Embryonic facial prominence (tissue), 1 donor: ENCODE measurements around the gene TAAR5.
"Not testable (repeated sequence)": the region's sequence is repeated elsewhere in the genome, so short reads cannot be mapped to it uniquely, and the experiment has no call there.

Experiments
- DNase-seq: peaks from one replicate; pipeline ENCODE4 v3.0.0-alpha.2; 2016; ENCODE audit errors: extremely low spot score

Gene TAAR5, protein sequence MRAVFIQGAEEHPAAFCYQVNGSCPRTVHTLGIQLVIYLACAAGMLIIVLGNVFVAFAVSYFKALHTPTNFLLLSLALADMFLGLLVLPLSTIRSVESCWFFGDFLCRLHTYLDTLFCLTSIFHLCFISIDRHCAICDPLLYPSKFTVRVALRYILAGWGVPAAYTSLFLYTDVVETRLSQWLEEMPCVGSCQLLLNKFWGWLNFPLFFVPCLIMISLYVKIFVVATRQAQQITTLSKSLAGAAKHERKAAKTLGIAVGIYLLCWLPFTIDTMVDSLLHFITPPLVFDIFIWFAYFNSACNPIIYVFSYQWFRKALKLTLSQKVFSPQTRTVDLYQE

DNA sequence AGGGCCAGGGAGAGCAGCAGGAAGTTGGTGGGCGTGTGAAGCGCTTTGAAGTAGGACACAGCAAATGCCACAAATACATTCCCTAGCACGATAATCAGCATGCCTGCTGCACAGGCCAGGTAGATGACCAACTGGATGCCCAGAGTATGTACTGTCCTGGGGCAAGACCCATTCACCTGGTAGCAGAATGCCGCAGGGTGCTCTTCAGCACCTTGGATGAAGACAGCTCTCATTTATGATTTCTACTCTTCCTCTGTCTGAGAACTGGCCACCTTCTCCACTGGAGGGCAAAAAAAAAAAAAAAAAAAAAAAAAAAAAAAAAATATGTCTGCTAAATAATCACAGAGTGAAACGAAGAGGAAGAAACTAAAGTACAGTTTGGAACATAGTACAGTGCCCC is at the start of gene TAAR5:
TSS of gene TAAR5 (minus strand) at position 288 of the 400 bp plus-strand sequence. CDS start at position 233, 55 bp downstream.
- DNase-seq = no peak

DNA sequence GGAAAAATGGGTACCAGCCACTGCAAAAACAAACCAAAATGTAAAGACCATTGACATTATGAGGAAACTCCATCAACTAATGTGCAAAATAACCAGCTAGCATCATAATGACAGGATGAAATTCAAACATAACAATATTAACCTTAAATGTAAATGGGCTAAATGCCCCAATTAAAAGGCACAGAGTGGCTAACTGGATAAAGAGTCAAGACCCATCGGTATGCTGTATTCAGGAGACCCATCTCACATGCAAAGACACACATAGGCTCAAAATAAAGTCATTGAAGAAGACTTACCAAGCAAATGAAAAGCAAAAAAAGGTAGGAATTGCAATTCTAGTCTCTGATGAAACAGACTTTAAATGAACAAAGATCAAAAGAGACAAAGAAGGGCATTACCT is 47.6 kb upstream of the TAAR5 start:
- not testable (repeated sequence) for DNase-seq

DNA sequence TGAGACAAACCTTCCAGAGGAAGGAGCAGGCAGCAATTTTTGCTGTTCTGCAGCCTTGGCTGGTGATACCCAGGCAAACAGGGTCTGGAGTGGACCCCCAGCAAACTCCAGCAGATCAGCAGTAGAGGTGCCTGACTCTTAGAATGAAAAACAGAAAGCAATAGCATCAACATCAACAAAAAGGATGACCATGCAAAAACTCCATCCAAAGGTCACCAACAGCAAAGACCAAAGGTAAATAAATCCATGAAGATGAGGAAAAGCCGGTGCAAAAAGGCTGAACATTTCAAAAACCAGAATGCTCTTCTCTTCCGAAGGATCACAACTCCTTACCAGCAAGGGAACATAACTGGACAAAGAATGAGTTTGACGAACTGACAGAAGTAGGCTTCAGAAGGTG is 46.4 kb upstream of the TAAR5 start:
- not testable (repeated sequence) for DNase-seq

DNA sequence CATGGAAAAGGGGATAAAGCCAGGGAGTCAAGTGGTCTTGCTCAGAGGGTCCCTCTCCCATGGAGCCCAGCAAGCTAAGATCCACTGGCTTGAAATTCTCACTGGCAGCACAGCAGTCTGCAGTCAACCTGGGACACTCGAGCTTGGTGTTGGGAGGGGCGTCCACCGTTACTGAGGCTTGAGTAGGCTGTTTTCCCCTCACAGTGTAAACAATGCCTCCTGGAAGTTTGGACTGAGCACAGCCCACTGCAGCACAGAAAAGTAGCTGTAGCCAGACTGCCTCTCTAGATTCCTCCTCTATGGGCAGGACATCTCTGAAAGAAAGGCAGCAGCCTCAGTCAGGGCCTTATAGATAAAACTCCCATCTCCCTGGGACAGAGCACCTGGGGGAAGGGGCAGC is 45.7 kb upstream of the TAAR5 start:
- not testable (repeated sequence) for DNase-seq

DNA sequence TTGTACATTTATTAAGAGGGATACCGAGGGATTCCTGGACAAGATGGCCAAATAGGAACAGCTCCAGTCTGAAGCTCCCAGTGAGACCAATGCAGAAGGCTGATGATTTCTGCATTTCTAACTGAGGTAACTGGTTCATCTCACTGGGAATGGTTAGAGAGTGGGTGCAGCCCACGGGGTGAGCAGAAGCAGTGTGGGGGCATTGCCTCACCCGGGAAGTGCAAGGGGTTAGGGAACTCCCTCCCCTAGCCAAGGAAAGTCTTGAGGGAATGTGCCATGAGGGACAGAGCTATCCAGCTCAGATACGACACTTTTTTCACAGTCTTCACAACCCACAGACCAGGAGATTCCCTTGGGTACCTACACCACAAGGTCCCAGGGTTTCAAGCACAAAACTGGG is 45.3 kb upstream of the TAAR5 start:
- DNase-seq = no peak

DNA sequence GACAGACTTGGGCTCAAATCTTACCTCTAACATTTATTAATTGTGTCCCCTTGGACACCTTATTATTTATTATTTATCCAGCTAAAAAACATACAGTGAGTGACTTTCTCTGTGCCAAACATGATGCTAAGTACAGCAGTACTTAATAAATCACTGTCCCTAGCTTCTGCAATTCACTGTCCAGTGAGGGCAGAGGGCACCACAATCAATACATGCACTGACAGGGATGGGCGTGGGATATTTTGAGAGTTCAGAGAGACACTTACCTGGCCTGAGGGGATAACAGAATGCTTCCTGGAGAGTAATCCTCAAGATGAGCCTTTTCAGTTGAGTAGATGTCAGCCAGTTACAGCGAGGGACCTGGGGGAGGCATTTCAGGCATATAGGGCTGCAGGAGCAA is 43.8 kb upstream of the TAAR5 start:
- DNase-seq = no peak

DNA sequence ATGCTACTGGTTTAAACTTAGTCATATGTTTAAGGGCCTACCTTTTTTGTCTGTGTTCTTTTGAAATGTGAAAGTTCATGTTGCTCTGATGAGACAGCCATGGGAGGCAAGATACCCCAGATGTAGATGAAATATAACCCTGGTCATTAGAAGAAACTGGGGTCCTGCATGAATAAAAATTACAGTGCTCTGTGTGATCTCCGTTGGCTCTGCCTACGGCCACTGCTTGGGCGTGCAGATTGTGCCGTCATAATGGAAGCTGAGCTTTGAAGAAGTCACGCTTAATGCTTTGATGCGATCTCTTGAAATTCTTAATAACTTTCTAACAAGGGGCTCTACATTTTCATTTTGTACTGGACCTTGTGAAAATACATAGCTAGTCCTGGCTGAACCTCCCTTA is 34.6 kb upstream of the TAAR5 start, which contains the start of gene TAAR2:
TSS of gene TAAR2 (minus strand) at position 101 of the 400 bp plus-strand sequence. CDS start at position 101, 0 bp downstream.
- no peak for DNase-seq

DNA sequence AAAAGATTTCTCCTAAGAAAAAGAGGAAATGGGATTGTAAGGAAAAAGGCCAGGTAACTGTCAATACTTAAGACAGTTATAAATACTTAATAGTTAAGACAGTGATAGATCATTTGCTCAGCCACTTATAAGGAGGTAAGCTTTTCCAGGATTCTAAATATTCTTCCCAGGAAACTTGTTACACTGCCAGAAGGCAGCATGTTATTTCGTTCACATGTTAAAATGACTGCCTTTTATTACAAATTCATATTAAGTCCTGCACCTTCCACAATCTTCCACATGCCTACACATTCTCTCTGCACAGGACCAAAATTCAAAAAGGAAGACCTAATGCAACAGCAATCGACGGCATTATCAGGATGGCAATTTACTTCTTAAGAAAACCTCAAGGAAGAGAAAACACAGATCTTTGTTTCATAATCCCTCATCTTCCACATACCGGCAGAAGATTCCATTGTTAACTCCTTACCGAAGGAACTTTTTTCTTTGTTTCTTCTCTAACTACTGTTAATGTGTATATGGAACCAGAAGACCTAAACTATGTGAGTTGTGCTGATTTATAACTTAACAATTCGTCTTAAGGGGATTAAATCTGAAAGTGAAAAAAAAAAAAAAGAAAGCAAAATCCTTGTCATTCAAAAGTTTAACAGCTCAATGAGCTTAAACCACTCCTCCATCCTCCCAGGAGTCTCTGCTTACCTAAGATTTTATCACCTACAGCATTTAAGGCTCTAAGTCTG is 33.7 kb upstream of the TAAR5 start:
- no peak for DNase-seq

DNA sequence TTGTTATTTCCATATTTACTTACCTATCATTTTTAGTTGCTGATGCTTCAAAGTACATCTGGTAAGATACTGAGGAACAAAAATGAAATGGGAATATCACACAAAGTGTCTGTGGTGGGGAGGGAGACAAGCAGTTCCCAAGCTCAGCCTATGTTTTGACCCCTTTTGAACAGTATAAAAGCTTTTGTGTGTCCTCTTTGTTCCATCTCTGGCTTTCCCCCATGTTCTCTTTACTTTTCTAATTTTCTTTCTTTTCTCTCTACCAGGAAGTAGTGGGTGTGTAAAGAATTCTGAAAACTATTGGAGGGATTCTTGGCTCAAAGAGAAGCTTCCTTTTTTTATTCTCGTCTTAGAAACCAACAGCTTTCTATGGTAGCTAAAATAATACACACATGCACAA is 27.1 kb upstream of the TAAR5 start:
- no peak for DNase-seq

DNA sequence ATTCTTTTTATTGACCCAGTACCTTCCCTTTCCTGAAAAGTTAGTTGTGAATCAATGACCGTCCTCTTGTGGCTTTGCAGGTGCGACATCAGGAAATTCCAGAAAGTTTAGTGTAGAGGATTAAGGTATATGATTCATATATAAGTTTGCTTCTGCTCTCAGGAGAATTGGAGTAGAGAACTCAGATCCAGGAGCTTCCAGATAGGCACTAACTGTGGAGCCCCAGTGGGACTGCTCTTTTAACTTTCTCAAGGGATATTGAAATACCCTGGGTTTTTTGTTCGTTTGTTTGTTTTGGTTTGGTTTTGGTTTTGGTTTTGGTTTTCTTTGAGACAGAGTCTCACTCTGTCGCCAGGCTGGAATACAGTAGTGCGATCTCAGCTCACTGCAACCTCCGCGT is 25.0 kb upstream of the TAAR5 start:
- DNase-seq = no peak

DNA sequence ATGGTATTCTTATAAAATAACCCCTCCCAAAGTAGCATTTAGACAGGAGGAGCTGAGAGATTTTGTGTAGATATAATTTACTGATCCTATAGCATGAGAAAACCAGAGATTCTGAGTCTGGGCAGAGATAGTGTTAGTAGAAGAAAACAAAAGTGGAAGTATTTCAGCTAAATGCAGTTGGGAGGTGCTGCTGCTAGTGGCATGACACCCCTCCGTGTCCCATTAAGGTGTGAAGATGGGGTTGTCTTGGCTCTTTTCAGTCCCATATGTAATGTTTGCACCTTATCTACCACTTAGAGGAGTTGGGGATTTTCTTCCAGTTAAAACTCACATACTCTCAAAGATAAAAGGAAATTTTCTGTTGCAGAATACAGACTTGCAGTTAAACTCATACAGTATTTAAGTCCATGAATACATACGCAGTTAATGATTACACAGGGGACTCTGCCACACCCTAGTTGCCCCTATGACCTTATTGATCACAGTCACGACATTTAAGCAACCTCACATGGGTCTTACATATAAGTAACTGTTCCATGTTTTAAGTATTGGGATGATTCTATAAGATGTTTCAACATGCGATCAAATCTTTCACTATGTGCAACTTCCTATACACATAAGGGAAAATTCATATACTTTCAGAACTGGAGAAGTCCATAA is 23.0 kb upstream of the TAAR5 start:
- no peak for DNase-seq

DNA sequence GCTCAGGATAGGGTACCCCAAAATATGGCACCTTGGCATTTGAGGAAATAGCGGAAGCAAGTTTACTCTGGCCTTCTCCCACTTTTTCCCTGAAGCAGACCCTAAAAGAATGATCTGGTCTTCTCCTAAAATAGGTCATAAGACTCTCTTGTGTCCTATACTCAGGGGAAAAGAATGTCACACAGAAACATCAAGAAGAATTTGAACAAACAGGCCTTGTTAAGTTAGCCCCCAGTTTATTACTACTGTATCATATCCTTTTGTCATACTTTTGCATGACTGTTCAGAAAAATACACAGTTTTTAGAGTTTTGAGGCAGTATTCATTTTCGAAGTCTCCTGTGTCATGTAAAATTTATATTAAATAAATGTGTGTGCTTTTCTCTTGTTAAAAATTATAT is 22.1 kb upstream of the TAAR5 start:
- DNase-seq = no peak

DNA sequence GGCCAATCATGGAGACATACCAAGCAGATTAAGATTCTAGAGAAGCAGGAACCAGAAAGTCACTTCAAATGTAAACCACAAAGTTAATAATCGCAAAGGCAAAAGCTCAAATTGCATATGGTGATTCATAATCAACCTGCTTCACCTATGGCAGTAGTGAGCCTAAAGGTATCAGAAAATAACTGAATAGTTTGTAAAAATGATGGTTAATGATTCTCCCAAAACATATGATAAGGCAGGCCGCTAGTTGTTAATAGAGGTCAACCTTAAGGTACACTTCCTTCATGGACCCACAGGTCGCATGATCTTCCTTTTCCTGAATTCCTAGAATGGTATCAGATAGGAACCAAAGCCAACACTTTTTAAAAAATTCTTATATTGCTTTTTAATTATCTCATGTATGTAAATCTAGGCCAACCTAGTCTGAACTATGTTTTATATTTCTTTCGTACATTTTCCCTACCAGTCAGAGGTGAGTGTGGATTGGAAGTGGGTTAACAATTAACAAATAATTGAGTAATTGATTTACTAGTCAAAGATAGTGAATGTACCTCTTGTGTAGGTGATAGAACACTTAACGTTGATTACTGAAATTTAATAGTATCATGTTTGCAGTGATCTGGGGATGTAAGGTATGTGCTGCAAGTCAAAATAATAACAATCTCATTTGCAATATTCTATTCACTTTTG is 18.1 kb upstream of the TAAR5 start:
- no peak for DNase-seq

DNA sequence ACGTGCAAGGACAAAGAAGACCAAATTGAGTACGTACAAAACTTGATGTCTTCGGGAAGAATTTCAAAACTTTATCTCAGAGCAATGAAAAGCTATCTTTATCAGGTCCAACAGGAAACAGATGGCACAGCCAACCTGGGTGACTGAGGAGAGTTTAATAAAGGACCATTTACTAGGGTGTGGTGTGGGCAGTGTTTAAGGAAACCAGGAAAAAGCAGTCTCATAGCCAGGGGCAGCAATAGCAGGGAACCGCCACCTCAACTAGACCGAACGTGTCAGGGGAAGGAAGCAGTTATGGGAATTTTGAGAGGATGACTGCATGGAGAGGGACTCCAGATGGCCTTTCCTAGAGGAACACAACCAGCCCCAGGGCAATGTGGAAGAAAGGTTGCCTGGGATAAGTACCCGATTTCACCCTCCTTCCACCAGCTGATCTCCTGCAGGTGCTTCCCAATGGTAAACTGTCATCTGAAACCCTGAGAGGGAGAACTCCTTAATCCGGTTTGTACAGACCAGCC is 15.2 kb upstream of the TAAR5 start:
- DNase-seq = no peak

DNA sequence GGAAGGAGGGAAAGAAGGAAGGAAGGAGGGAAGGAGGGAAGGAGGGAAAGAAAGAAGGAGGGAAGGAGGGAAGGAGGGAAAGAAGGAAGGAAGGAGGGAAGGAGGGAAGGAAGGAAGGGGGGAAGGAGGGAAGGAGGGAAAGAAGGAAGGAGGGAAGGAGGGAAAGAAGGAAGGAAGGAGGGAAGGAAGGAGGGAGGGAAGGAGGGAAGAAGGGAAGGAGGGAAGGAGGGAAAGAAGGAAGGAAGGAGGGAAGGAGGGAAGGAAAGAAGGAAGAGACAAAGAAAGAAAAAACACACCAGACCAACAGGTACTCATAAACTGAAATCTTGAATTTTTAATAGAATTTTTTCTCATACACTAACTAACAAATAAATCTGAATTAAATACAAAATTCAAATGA is 11.4 kb upstream of the TAAR5 start:
- not testable (repeated sequence) for DNase-seq

DNA sequence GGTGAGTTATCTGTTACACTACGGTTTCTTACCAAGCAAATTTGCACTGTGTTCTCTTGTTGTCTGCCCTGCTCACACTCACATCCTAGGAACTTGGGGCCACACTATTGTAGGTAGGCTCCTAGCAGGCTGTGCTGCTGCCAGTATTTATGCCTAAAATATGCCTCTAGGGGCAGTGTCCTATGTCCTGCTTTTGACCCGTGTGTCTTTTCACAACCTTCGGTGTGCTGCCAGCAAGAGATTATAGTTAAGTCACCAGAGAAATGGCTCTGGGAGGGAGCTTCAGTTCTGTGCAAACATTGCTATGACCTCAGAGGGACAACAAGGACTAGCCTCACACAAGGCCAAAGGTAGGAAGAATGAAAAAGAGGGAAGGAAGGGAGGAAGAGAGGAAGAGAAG is 8.9 kb upstream of the TAAR5 start:
- DNase-seq = no peak

DNA sequence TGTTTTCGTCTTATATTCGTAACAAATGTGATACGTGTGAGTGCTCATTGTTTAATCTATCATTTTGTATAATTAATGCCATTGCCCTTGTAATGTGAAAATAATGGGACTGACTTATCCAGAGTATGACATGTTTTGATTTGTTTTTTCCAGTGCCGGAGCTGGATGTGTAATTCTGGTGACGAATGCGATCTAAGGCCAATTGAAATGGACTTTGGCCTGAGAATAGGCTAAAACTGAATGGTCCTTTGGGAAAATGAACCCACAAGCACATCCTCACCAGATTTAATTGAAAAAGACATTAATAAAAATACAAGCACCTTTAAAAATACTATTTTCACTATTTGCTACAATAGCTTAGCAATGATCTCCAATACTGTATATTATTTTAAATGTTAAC is 6.7 kb upstream of the TAAR5 start:
- no peak for DNase-seq

DNA sequence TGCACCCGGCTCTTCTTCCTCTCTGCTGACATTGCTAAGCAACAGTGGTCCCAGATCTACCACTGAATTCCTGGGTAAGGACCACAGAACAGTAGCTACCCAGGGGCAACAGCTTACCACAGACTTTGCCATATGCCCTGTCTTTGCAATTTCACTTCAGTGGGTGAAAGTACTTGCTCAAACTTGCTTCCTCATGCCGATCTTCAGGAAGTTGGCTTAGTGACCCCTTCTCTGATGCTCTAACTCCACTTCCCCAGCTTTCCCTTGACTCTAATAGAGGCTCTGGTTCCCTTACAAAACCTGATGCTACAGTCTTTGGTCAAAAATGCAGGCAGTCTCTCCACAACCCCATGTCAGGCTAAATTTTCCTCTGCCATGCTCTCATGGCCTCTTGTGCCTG is 3.3 kb upstream of the TAAR5 start:
- no peak for DNase-seq

DNA sequence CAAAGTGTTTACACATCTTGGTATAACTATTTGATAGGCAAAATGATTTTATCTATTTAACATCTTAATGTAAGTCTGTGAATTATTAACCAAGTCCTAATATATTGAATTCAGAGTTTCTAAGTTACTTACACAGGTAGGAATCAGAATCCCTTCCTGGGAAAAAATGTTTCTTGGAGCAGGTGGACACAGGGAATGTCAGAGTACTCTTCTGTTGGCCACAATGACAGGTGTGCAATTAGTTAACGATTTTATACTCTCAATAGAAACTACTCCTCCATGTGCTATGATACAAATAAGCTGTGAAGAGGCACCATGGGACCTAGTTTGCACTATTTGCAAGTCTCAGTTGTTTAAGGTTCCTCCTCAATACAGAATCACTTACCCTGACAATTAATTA is 821 bp upstream of the TAAR5 start:
- no peak for DNase-seq

DNA sequence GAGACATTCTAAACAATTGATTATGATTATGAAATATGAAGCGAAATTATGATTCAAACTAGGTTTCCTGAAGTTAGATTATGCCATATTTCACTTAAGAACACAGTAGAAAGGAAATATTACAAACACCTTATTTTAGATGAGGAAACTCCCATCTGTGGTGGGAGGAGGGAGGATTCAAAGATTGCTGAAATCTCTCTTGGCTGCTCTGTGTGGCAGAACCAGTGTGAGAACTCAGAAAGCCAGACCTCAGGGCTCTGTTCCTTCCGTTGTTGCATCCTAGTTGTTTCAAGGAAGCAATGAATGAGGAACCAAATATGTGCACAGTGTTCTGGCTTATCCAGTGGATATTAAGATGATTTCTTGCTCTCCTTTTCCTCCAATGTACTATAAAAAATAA is 2.1 kb downstream of the TAAR5 start:
- DNase-seq = no peak

DNA sequence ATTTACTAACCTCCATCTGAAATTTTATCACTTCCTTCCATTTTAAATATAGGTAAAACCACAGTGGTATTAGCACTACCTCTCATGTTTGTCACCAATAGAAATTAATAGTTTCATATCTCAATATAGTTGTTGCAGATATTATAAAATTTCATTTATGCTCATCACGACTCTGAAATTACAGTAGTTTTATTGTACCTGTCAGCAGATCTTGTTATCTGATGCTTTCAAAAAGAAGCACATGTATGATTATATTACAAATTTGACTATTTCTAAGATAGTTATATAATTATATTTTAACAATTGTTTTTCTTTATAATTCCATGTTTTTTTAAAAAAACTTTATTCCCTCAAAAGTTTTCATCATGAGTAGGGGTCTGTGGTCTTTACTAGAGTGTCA is 4.8 kb downstream of the TAAR5 start:
- no peak for DNase-seq

DNA sequence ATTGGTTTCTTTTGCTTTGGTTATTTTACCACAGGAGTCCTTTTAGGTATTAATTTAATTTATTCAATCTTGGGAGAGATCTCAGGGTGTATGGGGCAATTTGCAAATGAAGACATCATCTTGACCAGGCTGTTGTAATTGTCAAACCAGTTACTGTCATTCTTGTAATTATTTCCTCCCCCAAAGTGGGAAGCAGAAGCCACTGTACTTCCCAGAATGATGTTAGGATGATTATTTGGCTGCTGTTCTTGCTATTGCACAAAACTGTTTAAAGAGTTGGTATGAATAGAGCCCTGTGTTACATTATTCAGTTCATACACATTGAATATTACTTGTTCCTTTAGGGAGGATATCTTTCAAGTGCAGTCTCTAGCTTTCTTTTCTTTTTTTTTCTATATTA is 17.8 kb downstream of the TAAR5 start:
- no peak for DNase-seq
